Spleen (tissue), 7 donors: Measurements from ENCODE around the gene CCL18.

Experiments
- POLR2A ChIP-seq, 3 donors: fragments of 450-650 bp; IDR thresholded peaks; one replicate each; pipeline ENCODE4 v1.5.1; 2017; ENCODE audit warnings: antibody characterized with exemption in 3 of 3, mild to moderate bottlenecking in 1 of 3
- TF ChIP-seq, protein P1 (sequence below), 11 experiments: fragments of 200-600 bp in 7 of 11; fragments of 450-650 bp in 4 of 11; sonication (generic) in 4 of 11; IDR thresholded peaks in 8 of 11; conservative IDR thresholded peaks in 3 of 11; 1 replicate in 7 of 11; 2 replicates in 4 of 11; pipeline versions ENCODE4 v1.4.0 to v1.8.0; 2016 to 2021; ENCODE audit warnings: antibody characterized with exemption in 11 of 11, inconsistent platforms in 4 of 11, mild to moderate bottlenecking in 1 of 11
- donor health status: DM: no; HTN: no; CAD: no; lungs with moderate emphysema.
- donor health status: DM: no; HTN: no; CAD: no.
- donor health status: DM: no; HTN: no; CAD: no.

DNA sequence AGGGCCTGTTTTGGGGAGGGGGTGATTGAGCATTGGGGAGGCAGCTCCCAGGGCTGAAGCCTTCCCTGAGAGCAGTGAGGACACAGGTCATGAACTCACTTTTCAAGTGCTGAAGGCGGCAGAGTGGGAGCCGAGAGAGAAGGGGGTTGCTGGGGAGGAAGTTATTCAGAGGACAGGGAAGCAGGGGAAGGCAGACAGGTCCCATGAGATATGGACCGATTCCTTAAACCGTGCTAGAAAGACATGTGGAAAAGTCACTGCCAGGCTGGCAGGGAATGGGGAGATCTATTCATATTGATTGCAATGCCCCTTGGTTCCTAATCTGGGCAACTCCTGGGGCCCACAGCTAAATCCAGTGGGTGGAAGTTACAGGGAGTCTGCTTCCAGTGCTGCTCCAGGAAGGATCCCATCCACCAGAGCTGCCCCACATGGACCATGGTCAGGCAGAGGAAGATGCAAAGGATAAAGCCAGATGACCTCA is 40.7 kb downstream of the CCL18 start:
- TF ChIP-seq, protein P1, sequence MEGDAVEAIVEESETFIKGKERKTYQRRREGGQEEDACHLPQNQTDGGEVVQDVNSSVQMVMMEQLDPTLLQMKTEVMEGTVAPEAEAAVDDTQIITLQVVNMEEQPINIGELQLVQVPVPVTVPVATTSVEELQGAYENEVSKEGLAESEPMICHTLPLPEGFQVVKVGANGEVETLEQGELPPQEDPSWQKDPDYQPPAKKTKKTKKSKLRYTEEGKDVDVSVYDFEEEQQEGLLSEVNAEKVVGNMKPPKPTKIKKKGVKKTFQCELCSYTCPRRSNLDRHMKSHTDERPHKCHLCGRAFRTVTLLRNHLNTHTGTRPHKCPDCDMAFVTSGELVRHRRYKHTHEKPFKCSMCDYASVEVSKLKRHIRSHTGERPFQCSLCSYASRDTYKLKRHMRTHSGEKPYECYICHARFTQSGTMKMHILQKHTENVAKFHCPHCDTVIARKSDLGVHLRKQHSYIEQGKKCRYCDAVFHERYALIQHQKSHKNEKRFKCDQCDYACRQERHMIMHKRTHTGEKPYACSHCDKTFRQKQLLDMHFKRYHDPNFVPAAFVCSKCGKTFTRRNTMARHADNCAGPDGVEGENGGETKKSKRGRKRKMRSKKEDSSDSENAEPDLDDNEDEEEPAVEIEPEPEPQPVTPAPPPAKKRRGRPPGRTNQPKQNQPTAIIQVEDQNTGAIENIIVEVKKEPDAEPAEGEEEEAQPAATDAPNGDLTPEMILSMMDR (IDR thresholded peaks at IDR 0.05 in 8 of 11, conservative IDR thresholded peaks at IDR 0.05 in 3 of 11): no peak
- no peak for TF ChIP-seq POLR2A (IDR thresholded peaks at IDR 0.05)
